Measurements from ENCODE around the gene AHCYL2.
"Not testable (repeated sequence)": the region's sequence is repeated elsewhere in the genome, so short reads cannot be mapped to it uniquely, and the experiment has no call there.

AHCYL2 gene

GRCh38 chr7:129386506-129386905, 161.7 kb downstream of the AHCYL2 start:
- DNase-seq: no peak

GRCh38 chr7:129387537-129387936, 162.7 kb downstream of the AHCYL2 start:
- no peak for DNase-seq

- no peak for DNase-seq
These were observed 163.7 kb downstream of the AHCYL2 start for GRCh38 chr7:129388333-129389098.

GRCh38 chr7:129389829-129390228, 165.0 kb downstream of the AHCYL2 start:
- no peak for DNase-seq

- no peak for DNase-seq
These were observed 165.5 kb downstream of the AHCYL2 start for GRCh38 chr7:129390314-129390713.

GRCh38 chr7:129391546-129392171, 166.8 kb downstream of the AHCYL2 start:
- no peak for DNase-seq

- no peak for DNase-seq
These were observed 168.4 kb downstream of the AHCYL2 start for GRCh38 chr7:129393255-129393654.

- DNase-seq: no peak
These were observed 169.3 kb downstream of the AHCYL2 start for GRCh38 chr7:129394101-129394500.

GRCh38 chr7:129394982-129395914, 170.4 kb downstream of the AHCYL2 start:
- DNase-seq: no peak

GRCh38 chr7:129401228-129401966, 176.6 kb downstream of the AHCYL2 start:
- DNase-seq: no peak

GRCh38 chr7:129401967-129402860, 177.4 kb downstream of the AHCYL2 start:
- DNase-seq: no peak

- no peak for DNase-seq
These were observed 180.7 kb downstream of the AHCYL2 start for GRCh38 chr7:129405527-129405926.

- not testable (repeated sequence) for DNase-seq
These were observed 185.4 kb downstream of the AHCYL2 start for GRCh38 chr7:129410238-129410637.

GRCh38 chr7:129412501-129412900, 187.7 kb downstream of the AHCYL2 start:
- DNase-seq: no peak

- DNase-seq: no peak
These were observed 192.2 kb downstream of the AHCYL2 start for GRCh38 chr7:129417073-129417472.

GRCh38 chr7:129421717-129422250, 197.0 kb downstream of the AHCYL2 start:
- DNase-seq: no peak

GRCh38 chr7:129422727-129423126, 197.9 kb downstream of the AHCYL2 start:
- DNase-seq: no peak

GRCh38 chr7:129423700-129424410, 199.0 kb downstream of the AHCYL2 start:
- DNase-seq: no peak

- DNase-seq: no peak
These were observed 201.7 kb downstream of the AHCYL2 start for GRCh38 chr7:129426482-129426881.

GRCh38 chr7:129427526-129428045, 202.8 kb downstream of the AHCYL2 start:
- DNase-seq: no peak
